Mucosa of stomach (tissue), 1 donor: ENCODE results near the gene SMYD5.
"Not testable (repeated sequence)": the region's sequence is repeated elsewhere in the genome, so short reads cannot be mapped to it uniquely, and the experiment has no call there.

Experiments
- H3K27me3 ChIP-seq: one replicate; pipeline ENCODE4 v1.7.0; 2013; ENCODE audit warnings: mild to moderate bottlenecking, low read length; ENCODE audit not compliant: control insufficient read depth, insufficient read depth
- H3K36me3 ChIP-seq: one replicate; pipeline ENCODE4 v1.7.0; 2013; ENCODE audit warnings: low read length; ENCODE audit not compliant: control insufficient read depth, insufficient read depth
- H3K4me1 ChIP-seq: one replicate; pipeline ENCODE4 v1.7.0; 2013; ENCODE audit warnings: mild to moderate bottlenecking, low read length; ENCODE audit not compliant: control insufficient read depth, insufficient read depth
- H3K4me3 ChIP-seq: one replicate; pipeline ENCODE4 v1.7.0; 2013; ENCODE audit warnings: low read length
- H3K9ac ChIP-seq: one replicate; pipeline ENCODE4 v1.7.0; 2013; ENCODE audit warnings: mild to moderate bottlenecking, low read length, moderate library complexity
- H3K9me3 ChIP-seq: one replicate; pipeline ENCODE4 v1.7.0; 2013; ENCODE audit warnings: mild to moderate bottlenecking, low read length, moderate library complexity; ENCODE audit not compliant: control insufficient read depth
- donor health status: Pancreatic carcinoma.

Gene SMYD5

DNA sequence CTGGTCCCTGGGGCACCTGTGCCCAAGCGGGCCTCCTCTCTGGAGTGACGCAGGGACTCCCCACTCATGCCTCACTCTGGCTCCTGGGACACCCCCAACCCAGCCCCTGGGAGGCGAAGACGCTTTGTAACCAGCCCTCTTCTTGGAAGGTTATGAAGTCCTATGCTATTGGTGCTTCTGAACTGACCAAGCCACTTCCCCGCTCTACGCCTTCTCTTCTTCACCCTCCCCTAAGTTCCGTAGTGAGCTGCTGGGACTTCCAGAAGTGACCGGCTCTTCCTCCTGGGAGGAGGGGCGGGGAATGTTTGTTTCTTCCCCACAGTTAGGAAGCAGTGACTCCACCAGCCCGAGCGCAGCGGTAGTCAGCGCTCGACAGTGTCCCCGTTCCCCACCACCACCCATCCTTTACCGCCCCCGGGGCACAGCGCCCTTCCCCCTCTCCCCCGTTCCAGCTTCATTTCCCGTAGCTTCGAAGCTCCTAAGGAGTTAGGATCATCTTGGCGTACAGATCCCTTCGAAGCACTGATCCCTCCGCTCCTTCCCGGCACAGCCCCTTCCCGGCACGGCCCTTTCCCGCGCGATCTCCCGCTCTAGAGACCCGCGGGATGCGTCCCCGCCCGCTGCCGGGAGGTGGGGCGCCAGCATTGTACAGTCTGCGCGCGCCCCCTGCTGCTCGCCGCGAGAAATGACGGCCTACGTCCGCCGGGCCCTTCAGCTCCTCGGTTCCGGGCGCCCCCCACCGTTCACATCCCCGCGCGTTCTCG is 37.0 kb upstream of the SMYD5 start:
- Histone ChIP-seq H3K9ac (peak overlapping the region; percentile 54), H3K36me3 (no peaks in the 10 kb centered on the region), H3K4me1 (peaks cover 28% of the 10 kb centered on the region), H3K4me3 (peak overlapping the region; percentile 44), H3K27me3 (peaks cover 57% of the 10 kb centered on the region), H3K9me3 (no peaks in the 10 kb centered on the region)

DNA sequence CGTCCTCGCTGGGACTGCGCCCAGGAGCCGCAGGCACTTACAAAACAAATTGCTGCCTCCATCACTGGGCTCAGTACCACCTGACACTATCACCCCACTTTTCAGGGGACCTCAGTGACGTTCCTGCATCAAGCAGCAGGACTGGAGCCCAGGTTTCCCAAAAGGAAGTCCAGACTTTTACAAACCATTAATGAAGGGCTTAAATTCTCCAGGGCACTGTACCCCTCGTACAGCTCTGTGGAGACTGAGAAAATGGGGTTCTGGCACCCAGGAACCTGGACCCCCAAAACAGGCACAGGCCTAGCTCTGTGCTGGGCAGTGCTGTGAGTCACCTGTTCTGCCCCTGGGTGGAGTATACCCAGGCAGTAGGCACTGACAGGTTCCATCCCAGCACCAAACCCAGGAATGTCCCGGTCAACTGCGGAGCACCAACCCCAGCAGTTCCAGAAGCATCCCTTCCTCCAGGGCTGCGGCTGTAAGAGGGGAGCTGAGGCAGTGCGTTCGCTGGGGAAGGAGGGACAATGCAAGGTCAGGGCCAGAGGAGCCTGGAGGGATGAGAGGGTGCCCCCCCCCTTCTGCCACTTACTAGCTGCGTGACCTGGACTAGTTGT is 36.3 kb upstream of the SMYD5 start:
- peaks cover 28% of the 10 kb centered on the region for H3K4me1 ChIP-seq
- no peak overlapping the region for H3K9ac ChIP-seq
- peaks cover 53% of the 10 kb centered on the region for H3K27me3 ChIP-seq
- H3K9me3 ChIP-seq, result no peaks in the 10 kb centered on the region
- H3K4me3 ChIP-seq, result no peak overlapping the region
- H3K36me3 ChIP-seq, result no peaks in the 10 kb centered on the region

GRCh38 chr2:73185965-73186364 is 28.1 kb upstream of the SMYD5 start:
- Histone ChIP-seq H3K36me3 (no peaks in the 10 kb centered on the region), H3K4me3 (no peak overlapping the region)

DNA sequence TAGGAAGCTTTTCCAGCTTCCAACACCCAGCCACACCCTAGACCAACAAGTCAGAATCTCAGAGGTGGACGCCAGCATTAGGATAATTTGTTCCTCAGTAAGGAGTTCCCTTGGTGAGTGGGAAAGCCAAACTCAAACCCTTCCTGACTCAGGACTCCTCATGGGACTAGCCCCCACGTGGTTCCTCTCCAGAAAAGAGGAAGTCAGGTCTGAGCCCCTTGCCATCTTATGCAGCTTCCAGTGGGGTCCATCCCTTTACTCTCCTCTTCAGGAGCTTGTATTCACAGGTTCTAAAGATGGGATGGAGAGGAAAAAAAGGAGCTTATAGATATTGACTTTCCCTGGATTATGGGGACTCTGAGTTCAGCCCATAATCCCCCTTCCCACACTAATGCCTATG is 26.5 kb upstream of the SMYD5 start:
- no peaks in the 10 kb centered on the region for H3K36me3 ChIP-seq
- no peak overlapping the region for H3K9ac ChIP-seq
- H3K4me1 ChIP-seq, result no peaks in the 10 kb centered on the region
- H3K9me3 ChIP-seq, result no peaks in the 10 kb centered on the region
- H3K4me3 ChIP-seq, result no peak overlapping the region
- peaks cover 4% of the 10 kb centered on the region for H3K27me3 ChIP-seq

More at GRCh38 chr2:73185965-73186364, 28.1 kb upstream of the SMYD5 start:
- Histone ChIP-seq H3K27me3 (peaks cover 4% of the 10 kb centered on the region), H3K9ac (no peak overlapping the region), H3K4me1 (no peaks in the 10 kb centered on the region), H3K9me3 (no peaks in the 10 kb centered on the region)

GRCh38 chr2:73197579-73197978 is 16.5 kb upstream of the SMYD5 start:
- Histone ChIP-seq H3K9ac (no peak overlapping the region), H3K36me3 (no peaks in the 10 kb centered on the region), H3K9me3 (no peaks in the 10 kb centered on the region), H3K4me1 (no peaks in the 10 kb centered on the region), H3K27me3 (peaks cover 20% of the 10 kb centered on the region), H3K4me3 (no peak overlapping the region)

- H3K4me1 ChIP-seq, H3K9me3 ChIP-seq, H3K9ac ChIP-seq, H3K4me3 ChIP-seq, H3K36me3 ChIP-seq: not testable (repeated sequence)
- H3K27me3 ChIP-seq, result peaks cover 42% of the 10 kb centered on the region
Observed at GRCh38 chr2:73200281-73200680, 13.8 kb upstream of the SMYD5 start.

DNA sequence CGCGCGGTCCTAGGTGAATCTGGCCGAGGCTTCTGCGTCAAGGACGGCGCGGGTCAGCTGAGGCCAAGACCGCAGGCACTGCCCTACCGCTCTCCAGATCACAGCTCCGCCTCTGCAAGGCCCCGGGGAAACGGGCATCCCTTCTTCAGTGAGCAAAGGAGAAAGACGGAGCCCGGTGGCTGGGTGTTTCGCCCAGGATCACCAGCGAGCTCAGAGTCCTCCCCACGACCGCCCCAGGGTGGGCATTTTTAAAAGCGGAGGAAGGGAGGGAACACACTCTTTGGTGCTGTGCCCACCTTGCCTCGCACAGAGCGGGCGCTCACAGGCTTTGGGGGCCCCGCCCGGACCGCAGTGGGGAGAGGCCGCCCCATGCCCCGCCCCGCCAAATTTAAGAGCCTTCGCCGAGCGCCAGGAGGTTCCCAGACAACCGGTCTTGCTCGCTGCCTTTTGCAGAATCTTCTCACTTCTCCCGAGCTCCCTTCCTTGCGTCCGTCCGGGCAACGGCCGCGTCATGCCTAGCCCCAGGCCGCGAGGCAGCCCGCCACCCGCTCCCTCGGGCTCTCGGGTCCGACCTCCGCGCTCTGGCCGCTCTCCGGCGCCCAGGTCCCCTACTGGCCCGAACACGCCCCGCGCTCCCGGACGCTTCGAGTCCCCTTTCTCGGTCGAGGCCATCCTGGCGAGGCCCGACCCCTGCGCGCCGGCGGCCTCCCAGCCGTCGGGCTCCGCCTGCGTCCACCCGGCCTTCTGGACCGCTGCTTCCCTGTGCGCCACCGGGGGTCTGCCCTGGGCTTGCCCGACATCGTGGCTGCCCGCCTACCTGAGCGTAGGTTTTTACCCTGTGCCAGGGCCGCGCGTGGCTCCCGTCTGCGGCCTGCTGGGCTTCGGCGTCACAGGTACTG is 11.6 kb upstream of the SMYD5 start, which contains the start of gene NOTO:
Gene NOTO (plus strand): TSS at position 419 of the 899 bp plus-strand sequence. CDS start 93 bp downstream, at position 512.
- Histone ChIP-seq H3K9ac (no peak within 1 kb of the TSS), H3K9me3 (no peaks in the 10 kb centered on the region), H3K4me1 (no peaks in the 10 kb centered on the region), H3K4me3 (no peak within 1 kb of the TSS), H3K27me3 (peaks cover 42% of the 10 kb centered on the region), H3K36me3 (no peaks in the 10 kb centered on the region)

GRCh38 chr2:73203055-73203681 is 10.9 kb upstream of the SMYD5 start:
- H3K9ac ChIP-seq, result no peak overlapping the region
- peaks cover 42% of the 10 kb centered on the region for H3K27me3 ChIP-seq
- no peaks in the 10 kb centered on the region for H3K9me3 ChIP-seq
- no peaks in the 10 kb centered on the region for H3K4me1 ChIP-seq
- H3K36me3 ChIP-seq, result no peaks in the 10 kb centered on the region
- H3K4me3 ChIP-seq, result no peak overlapping the region

DNA sequence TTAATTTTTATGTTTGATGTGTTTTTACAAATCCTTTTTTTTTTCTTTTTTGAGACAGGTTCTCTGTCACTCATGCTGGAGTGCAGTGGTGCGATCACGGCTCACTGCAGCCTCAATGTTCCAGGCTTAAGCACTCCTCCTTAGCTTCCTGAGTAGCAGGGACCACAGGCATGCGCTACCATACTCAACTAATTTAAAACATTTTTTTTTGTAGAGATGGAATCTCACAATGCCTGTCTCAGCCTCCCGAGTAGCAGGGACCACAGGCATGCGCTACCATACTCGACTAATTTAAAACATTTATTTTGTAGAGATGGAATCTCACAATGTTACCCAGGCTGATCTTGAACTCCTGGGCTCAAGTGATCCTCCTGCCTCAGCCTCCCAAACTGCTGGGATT is 8.4 kb upstream of the SMYD5 start:
- H3K36me3 ChIP-seq, result no peaks in the 10 kb centered on the region
- no peaks in the 10 kb centered on the region for H3K4me1 ChIP-seq
- H3K4me3 ChIP-seq, result no peak overlapping the region
- peaks cover 34% of the 10 kb centered on the region for H3K27me3 ChIP-seq
- no peaks in the 10 kb centered on the region for H3K9me3 ChIP-seq
- no peak overlapping the region for H3K9ac ChIP-seq

- H3K9ac ChIP-seq, result no peak overlapping the region
Observed at GRCh38 chr2:73208258-73208657, 5.8 kb upstream of the SMYD5 start.

GRCh38 chr2:73210019-73210418 is 4.0 kb upstream of the SMYD5 start:
- Histone ChIP-seq H3K4me3 (no peak overlapping the region), H3K9me3 (no peaks in the 10 kb centered on the region), H3K9ac (no peak overlapping the region), H3K36me3 (no peaks in the 10 kb centered on the region), H3K27me3 (peaks cover 2% of the 10 kb centered on the region), H3K4me1 (peaks cover 8% of the 10 kb centered on the region)

More at GRCh38 chr2:73208258-73208657, 5.8 kb upstream of the SMYD5 start:
- Histone ChIP-seq H3K27me3 (peaks cover 15% of the 10 kb centered on the region), H3K4me1 (peaks cover under 1% of the 10 kb centered on the region), H3K4me3 (no peak overlapping the region), H3K36me3 (no peaks in the 10 kb centered on the region), H3K9me3 (no peaks in the 10 kb centered on the region)
